Non-pigmented ciliary epithelial cell (primary cell): ENCODE results near the gene TMPRSS13.

Experiments
- DNase-seq: peaks from one replicate; pipeline ENCODE4 v3.0.0-alpha.2; 2010; ENCODE audit warnings: low read depth

The TMPRSS13 gene

DNA sequence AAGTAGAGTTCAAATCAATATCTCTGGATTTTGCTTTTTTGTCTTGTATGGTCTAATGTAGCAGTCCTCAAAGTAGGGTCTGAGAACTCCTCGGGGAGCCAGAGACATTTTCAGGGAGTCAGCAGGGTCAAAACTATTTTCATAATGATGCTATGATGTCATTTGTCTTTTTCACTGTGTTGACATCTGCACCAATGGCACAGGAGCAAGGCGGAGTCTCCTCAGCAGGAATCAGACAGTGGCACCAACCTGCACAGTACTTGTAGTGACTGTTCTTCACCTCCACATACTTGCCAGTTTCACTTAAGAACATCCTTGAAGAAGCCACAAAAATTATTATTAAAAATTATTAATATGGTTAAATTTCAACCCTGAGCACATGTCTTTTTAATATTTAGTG, 37.8 kb downstream of the TMPRSS13 start:
- DNase-seq = no peak

DNA sequence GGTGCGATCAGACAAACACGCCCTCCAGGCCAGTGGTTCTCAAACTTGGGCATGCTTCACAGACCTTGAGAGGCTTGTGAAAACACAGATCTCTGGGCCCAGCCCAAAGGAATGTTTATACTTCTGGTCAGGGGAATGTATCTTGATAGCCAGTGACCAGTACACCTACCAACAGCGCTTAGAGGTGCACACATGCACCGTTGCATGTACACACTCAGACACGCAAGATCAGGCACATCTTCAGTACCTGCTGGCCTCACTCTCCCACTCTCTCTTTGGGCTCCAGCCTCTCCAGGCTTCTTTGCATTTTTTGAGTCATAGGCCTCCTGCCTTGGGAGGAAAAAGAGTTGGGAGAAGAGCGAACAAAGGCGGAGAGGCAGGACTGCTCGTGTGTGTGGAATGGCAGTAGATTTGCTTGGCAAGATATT, 41.0 kb downstream of the TMPRSS13 start:
- no peak for DNase-seq

DNA sequence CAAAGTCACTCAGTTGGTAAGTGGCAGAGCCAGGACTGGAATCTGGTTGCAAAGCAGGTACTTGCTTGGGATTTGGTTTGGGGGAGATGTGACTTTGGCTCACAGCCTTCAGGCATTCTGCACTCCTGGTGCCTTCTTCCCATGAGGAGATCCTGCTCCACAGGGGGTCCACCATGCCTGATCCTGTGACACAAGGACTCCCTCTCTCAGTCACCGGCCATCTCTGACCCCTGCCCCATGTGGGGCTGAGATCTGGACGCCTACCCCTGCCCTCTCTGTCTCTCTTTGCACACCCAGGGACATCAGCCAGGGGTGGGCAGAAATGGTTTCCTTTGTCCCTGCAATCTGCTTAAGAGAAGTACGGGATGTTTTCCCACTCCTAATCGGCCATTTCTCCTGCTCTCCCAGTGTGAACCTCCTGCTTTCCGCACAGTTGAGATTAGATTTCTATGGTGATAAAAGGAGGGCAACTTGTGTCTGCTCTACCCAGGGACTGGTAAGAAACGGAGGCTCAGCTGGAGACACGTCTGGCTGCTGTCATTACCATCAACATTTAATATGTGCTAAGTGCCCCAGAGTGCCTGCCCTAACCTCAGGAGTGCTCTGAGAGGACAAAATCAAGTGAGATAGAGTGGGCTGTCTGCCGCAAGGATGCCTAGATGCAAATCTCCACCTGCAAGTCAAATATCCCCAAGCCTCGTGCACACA, 41.6 kb downstream of the TMPRSS13 start:
- DNase-seq = no peak

DNA sequence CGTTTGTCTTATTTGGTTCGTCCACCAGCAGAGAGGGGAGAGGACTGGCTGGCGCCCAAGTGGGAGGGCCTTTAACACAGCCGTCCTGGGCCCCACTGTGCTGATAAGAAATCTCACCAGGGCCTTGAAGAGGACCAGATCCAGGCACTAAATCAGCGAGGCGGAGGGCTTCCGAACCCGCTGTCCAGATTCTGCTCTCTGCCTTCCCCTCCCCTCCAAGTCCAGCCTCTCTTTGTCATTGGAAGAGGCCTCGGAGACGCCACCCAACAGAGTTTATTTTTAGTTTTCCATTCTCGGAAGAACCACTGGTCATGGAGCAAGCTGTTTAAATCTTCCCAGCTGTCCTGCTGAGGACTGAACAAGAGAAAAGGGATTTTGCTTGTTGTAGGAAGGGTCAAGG, 43.4 kb downstream of the TMPRSS13 start:
- DNase-seq = no peak

DNA sequence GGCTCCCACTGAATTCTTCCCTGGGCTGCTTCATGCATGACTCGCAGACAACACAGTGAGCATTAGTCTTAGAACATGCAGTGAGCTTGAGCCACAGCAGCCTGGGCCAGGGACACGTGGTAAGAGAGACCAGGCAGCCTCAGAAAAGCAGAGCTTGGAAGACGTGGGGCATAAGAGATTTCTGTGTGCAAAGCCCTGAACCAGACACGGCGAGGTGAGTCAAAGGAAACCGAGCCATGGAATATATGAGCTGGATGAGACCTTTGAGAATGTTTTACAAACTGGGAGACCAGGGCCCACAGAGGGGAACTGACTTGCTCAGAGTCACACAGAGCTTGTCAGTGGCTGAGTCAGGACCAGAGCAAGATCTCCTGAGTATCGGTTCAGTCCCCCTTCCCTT, 44.2 kb downstream of the TMPRSS13 start:
- no peak for DNase-seq

DNA sequence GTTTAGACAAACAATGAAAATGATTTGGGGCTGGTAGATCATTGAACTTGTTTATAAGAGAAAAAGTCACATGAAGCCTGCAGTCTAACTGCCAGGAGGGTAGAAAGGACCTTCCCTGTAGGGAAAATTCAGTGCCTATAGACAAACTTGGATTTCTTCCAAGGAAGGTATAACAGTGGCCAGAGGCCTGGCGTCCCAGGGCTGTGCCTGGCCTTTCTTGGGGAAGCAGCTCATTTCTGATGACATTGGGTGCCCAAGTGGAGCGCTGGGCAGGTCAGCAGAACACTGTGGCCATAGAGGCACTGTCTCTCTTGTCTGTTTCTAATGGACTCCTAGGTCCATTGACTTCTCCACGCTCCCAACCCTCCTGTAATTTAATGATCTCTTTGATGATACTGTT, 46.1 kb downstream of the TMPRSS13 start:
- DNase-seq = no peak

DNA sequence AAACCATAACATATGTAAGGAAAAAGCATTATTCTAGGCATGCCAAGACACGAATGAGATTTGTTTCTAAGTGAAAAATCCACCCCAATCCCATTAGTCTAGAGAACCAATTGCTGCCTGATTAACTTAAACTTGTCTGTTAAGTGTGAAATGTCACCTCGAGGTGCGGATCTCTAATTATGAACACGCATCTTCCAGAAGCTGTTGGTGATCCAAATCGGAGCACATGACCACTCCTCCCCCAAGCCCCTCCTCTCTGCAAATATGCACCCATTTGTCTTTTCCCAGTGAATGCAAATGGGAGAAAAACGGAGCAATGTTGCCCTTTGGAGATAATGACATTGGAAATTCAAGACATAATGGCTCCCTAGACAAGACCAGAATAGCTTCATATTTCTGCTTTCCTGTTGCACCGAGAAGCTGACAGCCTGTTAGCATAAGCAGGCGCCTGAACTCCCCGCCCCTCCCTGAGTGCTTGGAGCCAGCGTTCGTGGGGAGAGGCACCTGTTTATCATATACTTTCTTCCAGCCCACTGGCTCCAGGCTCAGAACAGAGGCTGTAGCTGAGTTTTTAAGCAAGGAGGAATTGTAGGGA, 46.8 kb downstream of the TMPRSS13 start:
- DNase-seq = no peak

DNA sequence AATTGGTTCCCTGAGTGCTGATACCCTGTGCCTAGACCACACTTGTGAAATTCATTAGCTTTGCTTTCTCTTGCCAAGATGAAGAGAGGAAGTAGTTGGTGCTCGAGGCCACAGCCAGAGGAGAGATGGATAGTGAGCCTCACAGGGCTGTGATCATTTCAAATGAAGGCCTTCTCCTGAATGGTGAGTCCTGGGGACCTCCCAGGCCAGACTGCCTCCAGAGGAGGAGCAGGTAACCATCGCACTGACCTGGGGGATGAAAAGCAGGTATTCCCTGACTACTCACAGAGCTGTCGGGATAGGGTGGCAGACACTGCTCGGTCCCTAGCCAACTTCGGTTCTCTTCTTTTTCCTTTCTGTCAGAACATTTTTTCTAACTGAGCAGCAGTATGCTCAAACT, 48.0 kb downstream of the TMPRSS13 start:
- no peak for DNase-seq

DNA sequence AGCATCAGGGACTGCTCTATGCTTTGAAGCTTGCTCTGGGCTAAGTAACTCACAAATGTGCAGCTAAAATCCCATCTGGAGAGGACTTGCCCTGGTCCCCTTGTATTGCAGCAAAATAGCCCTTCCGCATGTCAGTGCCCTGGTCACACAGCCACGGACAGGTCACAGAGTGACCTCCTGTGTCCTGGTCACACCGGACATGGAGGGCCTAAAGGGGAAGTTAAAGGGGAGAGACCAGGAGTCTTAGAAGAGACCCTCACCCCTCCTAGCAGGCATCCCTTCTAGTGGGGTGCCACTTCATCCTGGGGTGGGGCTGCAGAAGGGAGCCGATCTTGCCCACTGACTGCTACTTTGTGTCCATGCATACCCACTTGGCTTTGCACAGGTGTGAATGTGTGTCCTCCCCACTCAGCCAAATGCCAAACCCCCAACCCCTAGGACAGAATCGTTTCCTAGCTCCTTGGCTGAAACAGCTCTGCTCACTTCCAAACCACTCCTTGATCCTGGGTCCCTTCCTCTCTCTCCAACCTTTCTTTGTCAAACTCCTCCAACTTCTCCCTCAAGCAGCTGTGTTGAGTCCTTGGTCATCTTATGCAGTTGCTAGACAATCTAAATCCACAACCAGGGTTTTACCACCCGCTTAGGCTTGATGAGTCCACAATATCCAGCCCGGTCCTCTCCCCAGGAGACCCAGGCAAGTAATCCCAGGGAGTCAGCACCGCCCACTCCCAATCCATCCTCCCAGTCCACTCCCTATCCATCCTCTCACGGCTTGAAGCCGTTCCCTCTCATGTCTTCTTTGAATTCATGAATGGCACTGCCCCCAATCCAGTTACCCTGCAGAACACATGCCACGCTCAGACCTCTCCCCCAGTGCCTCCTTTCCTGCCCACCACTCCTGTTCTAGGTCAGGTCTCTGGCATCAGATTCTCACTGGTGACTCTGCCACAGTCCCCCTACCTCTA, 49.4 kb downstream of the TMPRSS13 start:
- no peak for DNase-seq

DNA sequence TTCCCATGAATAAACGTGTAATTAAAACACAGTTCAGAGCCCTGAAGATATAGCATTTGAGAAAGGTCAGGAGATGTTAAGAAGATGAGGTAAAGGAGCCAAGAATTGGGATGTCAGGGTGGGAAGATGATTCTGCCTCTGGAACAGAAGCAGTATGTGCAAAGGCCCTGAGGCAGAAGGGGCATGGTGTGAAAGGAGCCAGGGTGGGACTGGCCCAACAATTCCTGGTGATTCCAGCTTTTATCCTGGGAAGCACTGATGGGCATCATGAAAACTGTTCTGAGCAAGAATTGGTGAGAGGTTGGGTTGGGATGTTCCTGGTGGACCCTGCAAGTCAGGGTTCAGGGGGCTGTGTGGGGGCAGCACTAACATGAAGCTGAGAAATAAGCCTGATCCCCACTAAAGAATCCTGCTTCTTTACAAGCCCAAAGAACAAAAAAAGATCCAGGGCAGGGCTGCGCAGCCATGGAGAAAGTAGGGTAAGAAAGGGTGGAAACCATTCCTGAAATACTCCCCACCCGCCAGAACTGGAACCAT, 50.2 kb downstream of the TMPRSS13 start:
- no peak for DNase-seq

DNA sequence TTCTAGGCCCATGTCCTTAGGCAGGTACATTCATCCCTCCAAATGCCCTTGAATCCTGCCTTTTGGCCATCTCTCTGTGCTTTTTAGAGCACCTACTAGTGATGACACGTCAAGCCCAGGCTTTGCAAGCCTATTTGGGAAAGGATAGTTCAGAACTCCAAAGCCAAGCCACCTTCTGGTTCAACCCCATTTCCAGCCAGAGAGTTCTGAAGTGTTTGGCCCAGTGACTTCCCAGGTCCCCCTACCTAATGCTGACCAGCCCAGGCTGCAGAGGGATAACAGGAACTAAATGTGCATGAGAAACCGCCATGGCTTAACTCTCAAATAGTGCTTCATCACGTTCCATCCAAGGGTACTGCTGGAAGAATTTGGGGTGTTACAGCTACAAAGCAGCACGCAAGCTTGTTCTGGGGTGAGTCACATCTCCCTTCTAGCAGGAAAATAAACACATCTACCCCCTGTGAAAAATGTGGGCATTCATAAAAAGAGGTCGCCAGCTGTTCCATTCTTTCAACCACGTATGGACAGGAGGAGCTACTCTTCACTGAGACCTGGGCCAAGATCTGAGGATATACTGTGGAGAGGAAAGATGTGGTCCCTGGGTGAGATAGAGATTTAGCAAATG, 50.8 kb downstream of the TMPRSS13 start:
- no peak for DNase-seq

DNA sequence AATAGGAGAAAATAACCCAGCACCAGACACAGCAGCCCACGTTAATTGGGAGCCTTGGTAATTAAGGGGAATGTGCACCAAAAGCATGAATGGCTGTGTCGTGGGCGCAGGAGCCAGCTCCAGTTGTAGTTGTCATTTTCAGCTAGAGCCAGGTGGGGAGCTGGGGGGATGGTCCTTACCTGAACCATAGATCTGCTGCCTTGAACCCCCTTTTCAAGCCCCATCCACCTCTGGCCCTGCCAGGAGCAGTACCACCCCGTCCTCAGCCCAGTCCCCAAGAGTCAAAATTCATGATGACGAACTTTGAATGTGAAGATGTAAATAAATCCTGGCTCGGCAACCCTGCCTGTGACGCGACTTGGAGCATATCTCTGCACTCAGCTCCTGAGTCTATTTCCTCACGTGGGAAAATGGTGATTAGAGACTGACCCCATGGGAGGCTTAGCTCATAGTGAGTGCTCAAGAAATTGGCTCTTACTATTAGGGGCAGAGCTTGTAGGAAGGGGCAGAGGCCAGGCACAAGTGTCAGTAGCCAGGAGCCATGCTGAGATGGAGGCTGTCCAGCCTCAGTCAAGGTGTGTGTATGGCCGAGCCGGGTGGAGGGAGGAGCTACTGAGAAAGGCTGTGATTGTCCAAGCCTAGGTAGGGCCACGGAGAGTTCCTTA, 52.0 kb downstream of the TMPRSS13 start:
- no peak for DNase-seq

DNA sequence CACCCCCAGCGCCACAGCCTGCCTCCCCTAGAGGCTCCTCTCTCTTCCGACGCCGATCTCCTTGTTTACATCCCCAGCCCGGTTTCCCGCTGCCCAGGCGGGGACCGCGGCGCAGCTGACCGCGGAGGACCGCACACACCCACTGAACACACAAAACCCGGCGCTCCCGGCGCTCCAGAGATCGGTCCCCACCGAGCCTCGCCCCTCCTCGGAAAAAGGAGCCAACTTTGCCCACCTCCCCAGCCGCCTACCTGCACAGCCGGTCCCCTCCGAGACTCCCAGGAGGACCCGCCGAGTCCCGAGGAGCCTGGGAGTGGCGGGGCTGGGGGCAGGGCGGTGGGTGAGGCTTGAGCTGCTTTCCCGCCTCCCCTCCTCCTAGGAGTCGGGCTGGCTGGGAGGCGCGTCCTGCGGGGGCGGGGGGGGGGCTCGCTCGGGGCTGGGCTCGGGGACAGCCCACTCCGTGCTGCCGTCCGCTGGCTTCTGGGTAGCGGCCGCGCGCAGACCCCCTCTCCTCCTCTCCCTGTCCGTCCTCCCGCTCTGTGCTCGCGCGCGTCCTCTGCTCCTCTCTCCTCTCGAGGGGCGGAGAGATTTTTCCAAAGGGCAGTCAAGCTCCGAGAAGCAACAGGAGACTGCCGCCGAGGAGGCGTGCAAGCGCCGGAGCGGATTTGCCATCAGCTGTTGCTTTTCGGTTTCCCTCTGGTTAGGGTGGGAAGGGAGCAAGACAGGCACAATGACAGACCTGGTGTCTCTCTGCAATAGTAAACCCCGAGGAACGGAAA, 52.7 kb downstream of the TMPRSS13 start, which contains the start of gene FXYD6:
Gene FXYD6, minus strand, starts transcription at position 318 of the 779 bp plus-strand sequence. CDS start 33,882 bp downstream, outside the sequence.
- DNase-seq = no peak

DNA sequence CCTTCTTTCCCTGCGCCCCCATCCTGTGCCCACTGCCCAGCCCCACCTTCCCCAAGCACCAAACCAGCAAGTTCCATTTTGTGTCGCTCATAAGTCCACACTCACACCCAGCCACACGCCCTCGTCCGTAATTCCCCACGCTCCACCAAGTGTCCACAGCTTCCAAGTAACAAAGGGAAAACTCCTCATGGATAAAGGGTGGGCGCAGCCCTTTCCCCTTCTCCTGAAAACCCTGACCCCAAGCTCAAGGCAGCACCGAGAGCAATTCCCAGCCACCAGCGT, 53.2 kb downstream of the TMPRSS13 start:
- DNase-seq = no peak

DNA sequence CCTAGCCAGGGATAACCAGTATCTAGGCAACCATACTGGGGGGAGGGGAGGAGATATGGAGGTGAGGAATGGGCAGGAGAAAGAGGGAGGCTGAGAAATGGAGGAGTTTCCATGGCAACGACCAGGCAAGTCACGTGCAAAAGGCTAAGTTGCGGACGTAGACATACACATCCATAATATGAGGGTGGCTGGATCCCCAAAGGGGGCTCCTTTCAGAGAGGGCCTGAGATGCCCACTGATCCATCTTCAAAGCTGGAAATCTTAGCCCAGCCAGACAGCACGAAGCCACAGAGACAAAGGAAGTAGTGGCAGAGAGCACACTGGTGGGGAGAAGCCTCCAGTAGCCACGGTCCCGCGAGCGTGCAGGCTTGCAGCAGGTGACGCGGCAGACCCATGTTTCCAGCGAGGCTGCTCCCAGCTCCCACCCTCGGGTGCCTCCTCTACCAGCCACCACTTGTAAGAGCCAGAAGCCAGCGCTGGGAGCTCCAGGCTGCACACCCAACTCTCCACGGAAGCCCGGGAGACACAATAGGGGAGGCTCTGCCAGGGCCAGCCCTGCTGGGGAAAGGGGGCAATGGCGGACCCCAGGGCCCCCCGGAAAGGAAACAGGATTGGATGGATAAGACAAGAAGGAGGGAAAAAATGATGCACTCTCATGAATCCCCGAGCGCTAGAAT, 53.7 kb downstream of the TMPRSS13 start:
- DNase-seq = no peak

DNA sequence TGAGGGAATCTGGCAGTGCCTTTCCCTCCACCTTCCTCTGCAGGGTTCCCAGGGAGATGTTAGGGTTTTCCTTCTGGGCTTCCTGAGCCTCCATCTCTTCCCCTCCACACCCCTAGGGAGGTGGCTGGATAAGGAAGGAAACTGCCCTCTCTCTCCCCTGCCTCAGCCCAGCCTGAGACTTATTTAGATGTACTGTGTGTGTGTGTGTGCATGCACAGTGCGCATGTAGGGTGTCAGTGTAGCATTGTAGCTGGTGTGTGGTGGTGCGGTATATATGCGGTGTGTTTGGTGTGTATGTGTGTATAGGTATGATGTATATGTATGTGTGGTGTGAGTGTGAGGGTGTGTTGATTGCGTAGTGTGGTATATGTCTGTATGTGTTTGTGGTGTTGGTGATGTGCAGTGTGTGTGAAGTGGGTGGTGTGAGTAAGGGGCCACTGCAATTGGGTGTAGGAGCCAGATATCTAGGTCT, 54.3 kb downstream of the TMPRSS13 start:
- no peak for DNase-seq

DNA sequence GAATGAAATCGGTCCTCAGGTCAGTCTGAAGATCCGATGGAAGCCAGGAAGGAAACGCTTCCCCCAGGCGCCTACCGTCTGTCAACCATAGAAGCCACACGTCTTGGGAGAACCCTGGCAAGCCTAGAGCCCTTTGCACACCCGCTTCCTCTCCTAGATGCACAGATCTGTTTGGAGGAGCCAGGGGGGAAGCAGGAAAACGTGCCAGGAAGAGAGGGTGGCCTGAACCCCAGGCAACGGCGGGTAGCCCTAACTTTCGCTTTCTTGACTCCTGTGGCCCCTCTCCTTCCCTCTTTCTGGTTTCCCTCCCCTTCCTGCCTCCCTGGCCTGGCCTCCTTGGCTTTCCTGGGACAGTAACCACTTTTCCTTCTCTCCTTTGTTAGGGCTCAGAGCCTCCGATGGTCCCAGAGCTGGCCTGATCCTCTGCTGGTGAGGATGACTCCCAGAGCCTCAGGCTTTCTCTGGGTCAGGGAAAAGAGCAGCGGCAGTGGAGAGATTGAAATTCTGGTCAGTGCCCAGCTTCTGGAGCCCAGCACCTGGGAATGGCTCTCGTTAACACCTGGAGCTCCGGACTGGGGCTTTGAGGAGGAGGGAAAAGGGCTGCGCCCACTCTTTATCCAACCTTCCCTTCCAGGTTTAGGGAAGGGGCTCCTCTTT, 54.8 kb downstream of the TMPRSS13 start:
- DNase-seq = no peak

DNA sequence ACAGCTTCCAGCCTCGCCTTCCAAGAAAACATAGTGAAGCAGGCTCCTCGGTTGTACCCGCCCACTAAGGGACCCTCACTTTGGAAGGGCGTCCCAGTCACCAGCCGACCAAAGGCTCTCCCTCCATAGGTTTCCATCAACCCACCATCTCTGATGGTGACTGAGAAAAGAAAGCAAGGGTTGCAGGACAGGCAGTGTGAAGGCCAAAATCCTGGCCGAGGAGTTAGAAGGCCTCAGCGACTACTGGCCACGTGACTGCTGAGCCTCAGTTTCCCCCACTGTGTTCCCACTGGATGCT, 55.4 kb downstream of the TMPRSS13 start:
- DNase-seq = no peak

DNA sequence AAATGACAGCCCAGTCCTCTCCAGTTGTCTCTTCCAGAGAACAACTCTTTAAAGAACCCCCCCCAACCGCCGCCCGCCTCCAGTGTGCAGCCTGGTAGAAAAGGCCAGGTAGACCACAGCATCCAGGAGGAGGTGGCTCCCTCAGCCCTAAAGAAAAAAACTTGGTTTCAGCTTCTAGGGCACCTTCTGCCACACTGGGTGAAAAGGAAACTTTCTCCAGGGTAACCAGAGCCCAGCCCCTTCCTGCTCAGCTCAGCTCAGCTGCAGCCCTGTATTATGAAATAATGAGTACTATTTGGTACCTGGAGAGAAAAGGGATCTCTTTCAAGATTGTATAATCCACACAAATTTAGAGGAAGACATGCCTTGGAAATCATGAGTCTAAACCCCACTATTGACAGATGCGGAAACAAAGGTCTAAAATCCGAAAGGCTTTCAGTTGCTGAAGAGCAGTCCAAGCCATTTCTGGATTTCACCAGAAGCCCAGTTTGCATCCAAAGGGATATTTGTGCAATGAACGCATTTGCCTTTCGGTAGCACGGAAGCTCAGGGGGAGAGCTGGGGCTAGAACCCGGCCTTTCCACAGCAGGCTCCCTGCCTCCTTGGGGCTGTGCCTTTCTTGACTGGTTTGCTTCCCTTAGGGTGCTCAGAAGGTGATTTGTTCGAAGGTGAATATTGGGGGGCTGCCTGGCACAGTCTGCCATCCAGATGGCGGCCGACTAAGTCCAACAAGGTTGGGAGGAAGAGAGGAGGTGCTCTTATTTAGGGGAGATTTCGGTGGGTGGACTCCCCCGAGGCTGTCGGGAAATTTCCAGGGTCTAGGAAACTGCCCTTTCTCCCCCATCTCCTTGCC, 56.0 kb downstream of the TMPRSS13 start:
- DNase-seq = no peak
